IMR-90 (cell line): ENCODE data around the gene PRKCE.

ENCODE experiments used
- CHD1 ChIP-seq: IDR thresholded peaks from 2 replicates; pipeline ENCODE4 v1.6.1; 2012; ENCODE audit warnings: low read depth, low read length, improper control_type of control experiment
- CTCF ChIP-seq: conservative IDR thresholded peaks from 2 replicates; pipeline ENCODE4 v1.5.1; 2012; ENCODE audit warnings: mild to moderate bottlenecking, low read depth, low read length, improper control_type of control experiment
- MXI1 ChIP-seq: IDR thresholded peaks from 2 replicates; pipeline ENCODE4 v1.6.1; 2012; ENCODE audit warnings: low read depth, mild to moderate bottlenecking, low read length, moderate library complexity, borderline replicate concordance
- POLR2A ChIP-seq: IDR thresholded peaks from 2 replicates; pipeline ENCODE4 v1.6.1; 2012; ENCODE audit warnings: mild to moderate bottlenecking, low read depth, low read length
- USF2 ChIP-seq: fragments of 150-350 bp; IDR thresholded peaks from 2 replicates; pipeline ENCODE4 v1.6.1; 2017; ENCODE audit warnings: mild to moderate bottlenecking, antibody characterized with exemption, low read length, low read depth

GRCh38 chr2:45823723-45824206 is 172.3 kb downstream of the PRKCE start:
- TF ChIP-seq MXI1, result no peak
- no peak for TF ChIP-seq CTCF
- no peak for TF ChIP-seq POLR2A
- no peak for TF ChIP-seq CHD1
- TF ChIP-seq USF2, result no peak
